HG03095 (cell line): ENCODE results near the gene LYRM4.

Experiments used
- ATAC-seq: cut with Tn5 transposase; IDR thresholded peaks from one replicate; pipeline ENCODE4 v1.9.1; 2021; ENCODE audit warnings: moderate library complexity; ENCODE audit not compliant: unreplicated experiment

The LYRM4 gene

GRCh38 chr6:5105146-5105545, 155.6 kb downstream of the LYRM4 start:
- ATAC-seq = no peak

- ATAC-seq = no peak
Measured at GRCh38 chr6:5104667-5105066, 156.1 kb downstream of the LYRM4 start.

- no peak for ATAC-seq
Measured at GRCh38 chr6:5103250-5103649, 157.5 kb downstream of the LYRM4 start.

- no peak for ATAC-seq
Measured at GRCh38 chr6:5102267-5102970, 158.3 kb downstream of the LYRM4 start.

- ATAC-seq = no peak
Measured at GRCh38 chr6:5100806-5101205, 159.9 kb downstream of the LYRM4 start.

- ATAC-seq = no peak
Measured at GRCh38 chr6:5099537-5099936, 161.2 kb downstream of the LYRM4 start.

GRCh38 chr6:5098501-5099270, 162.1 kb downstream of the LYRM4 start:
- ATAC-seq = no peak

- no peak for ATAC-seq
Measured at GRCh38 chr6:5096482-5096881, 164.3 kb downstream of the LYRM4 start.

GRCh38 chr6:5095236-5095635, 165.5 kb downstream of the LYRM4 start:
- peak; percentile 61 for ATAC-seq

GRCh38 chr6:5094327-5094726, 166.4 kb downstream of the LYRM4 start:
- ATAC-seq = no peak

- ATAC-seq = no peak
Measured at GRCh38 chr6:5093231-5094015, 167.3 kb downstream of the LYRM4 start.

- no peak for ATAC-seq
Measured at GRCh38 chr6:5091210-5092069, 169.3 kb downstream of the LYRM4 start.

GRCh38 chr6:5090603-5091002, 170.1 kb downstream of the LYRM4 start:
- ATAC-seq = no peak

GRCh38 chr6:5089481-5090438, 171.0 kb downstream of the LYRM4 start:
- ATAC-seq = no peak

- ATAC-seq = no peak
Measured at GRCh38 chr6:5088780-5089179, 172.0 kb downstream of the LYRM4 start.

GRCh38 chr6:5087389-5087788, 173.4 kb downstream of the LYRM4 start:
- no peak for ATAC-seq

GRCh38 chr6:5086294-5086890, 174.4 kb downstream of the LYRM4 start:
- ATAC-seq = no peak

- ATAC-seq = peak; percentile 20
Measured at GRCh38 chr6:5085648-5086293, 175.0 kb downstream of the LYRM4 start.
